NB4 (cell line): ENCODE results near the gene PDZD2.

Source experiments
- MYC ChIP-seq: IDR thresholded peaks from 2 replicates; pipeline ENCODE4 v1.6.1; 2011; ENCODE audit warnings: low read depth, low read length
- POLR2A ChIP-seq: IDR thresholded peaks from 2 replicates; pipeline ENCODE4 v1.6.1; 2011; ENCODE audit warnings: mild to moderate bottlenecking; ENCODE audit not compliant: insufficient read length; ENCODE audit errors: extremely low read depth
- TF ChIP-seq, protein P1 (sequence below): IDR thresholded peaks from one replicate; pipeline ENCODE4 v1.5.1; 2012; ENCODE audit warnings: low read depth, low read length

DNA sequence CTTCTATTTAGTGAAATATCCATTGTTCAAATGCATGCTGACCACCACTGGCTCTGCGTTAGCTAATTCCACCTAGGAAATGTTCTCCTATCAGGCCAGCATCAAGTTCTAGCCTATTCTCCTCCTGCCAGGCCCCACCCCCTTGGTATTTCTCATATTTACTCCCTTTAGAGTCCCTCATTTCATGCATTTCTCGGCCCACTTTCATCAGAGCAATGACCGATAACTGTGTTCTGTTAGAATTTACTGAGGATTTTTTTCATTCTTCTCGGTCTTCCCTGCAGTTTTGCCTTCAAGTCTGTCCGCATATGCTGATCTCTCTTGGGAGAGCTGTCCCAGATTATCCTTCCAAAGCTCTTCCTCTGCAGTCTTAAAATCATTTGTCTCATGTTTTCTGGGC, 391.8 kb downstream of the PDZD2 start:
- TF ChIP-seq, protein P1, sequence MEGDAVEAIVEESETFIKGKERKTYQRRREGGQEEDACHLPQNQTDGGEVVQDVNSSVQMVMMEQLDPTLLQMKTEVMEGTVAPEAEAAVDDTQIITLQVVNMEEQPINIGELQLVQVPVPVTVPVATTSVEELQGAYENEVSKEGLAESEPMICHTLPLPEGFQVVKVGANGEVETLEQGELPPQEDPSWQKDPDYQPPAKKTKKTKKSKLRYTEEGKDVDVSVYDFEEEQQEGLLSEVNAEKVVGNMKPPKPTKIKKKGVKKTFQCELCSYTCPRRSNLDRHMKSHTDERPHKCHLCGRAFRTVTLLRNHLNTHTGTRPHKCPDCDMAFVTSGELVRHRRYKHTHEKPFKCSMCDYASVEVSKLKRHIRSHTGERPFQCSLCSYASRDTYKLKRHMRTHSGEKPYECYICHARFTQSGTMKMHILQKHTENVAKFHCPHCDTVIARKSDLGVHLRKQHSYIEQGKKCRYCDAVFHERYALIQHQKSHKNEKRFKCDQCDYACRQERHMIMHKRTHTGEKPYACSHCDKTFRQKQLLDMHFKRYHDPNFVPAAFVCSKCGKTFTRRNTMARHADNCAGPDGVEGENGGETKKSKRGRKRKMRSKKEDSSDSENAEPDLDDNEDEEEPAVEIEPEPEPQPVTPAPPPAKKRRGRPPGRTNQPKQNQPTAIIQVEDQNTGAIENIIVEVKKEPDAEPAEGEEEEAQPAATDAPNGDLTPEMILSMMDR, result no peak
- TF ChIP-seq POLR2A (no peak), MYC (no peak)
